Measurements from ENCODE around the gene MAP6D1.

Gene MAP6D1

GRCh38 chr3:183812761-183813445 is 12.5 kb downstream of the MAP6D1 start:
- DNase-seq (ENCODE audit: extremely low read depth, low read depth): no peak
- H3K4me3 ChIP-seq (replicated peaks; ENCODE audit: low read depth, low read length): no peak overlapping the region
- no peak for TF ChIP-seq CTCF (IDR thresholded peaks at IDR 0.05; ENCODE audit: low read depth, low read length, missing control alignments)

GRCh38 chr3:183811638-183812037 is 13.7 kb downstream of the MAP6D1 start:
- no peak overlapping the region for H3K4me3 ChIP-seq (replicated peaks; ENCODE audit: low read depth, low read length)
- DNase-seq (ENCODE audit: extremely low read depth, low read depth): no peak
- TF ChIP-seq CTCF (IDR thresholded peaks at IDR 0.05; ENCODE audit: low read depth, low read length, missing control alignments): no peak

GRCh38 chr3:183810643-183811594 is 14.5 kb downstream of the MAP6D1 start:
- DNase-seq (ENCODE audit: extremely low read depth, low read depth): no peak
- no peak overlapping the region for H3K4me3 ChIP-seq (replicated peaks; ENCODE audit: low read depth, low read length)
- TF ChIP-seq CTCF (IDR thresholded peaks at IDR 0.05; ENCODE audit: low read depth, low read length, missing control alignments): no peak

- TF ChIP-seq CTCF (IDR thresholded peaks at IDR 0.05; ENCODE audit: low read depth, low read length, missing control alignments): no peak
- no peak for DNase-seq (ENCODE audit: extremely low read depth, low read depth)
- no peak overlapping the region for H3K4me3 ChIP-seq (replicated peaks; ENCODE audit: low read depth, low read length)
Observed at GRCh38 chr3:183809270-183809669, 16.1 kb downstream of the MAP6D1 start.

- TF ChIP-seq CTCF (IDR thresholded peaks at IDR 0.05; ENCODE audit: low read depth, low read length, missing control alignments): no peak
- no peak for DNase-seq (ENCODE audit: extremely low read depth, low read depth)
- no peak overlapping the region for H3K4me3 ChIP-seq (replicated peaks; ENCODE audit: low read depth, low read length)
Observed at GRCh38 chr3:183808355-183808754, 17.0 kb downstream of the MAP6D1 start.

- DNase-seq (ENCODE audit: extremely low read depth, low read depth): no peak
- no peak overlapping the region for H3K4me3 ChIP-seq (replicated peaks; ENCODE audit: low read depth, low read length)
- no peak for TF ChIP-seq CTCF (IDR thresholded peaks at IDR 0.05; ENCODE audit: low read depth, low read length, missing control alignments)
Observed at GRCh38 chr3:183807881-183808280, 17.5 kb downstream of the MAP6D1 start.

Measured in HFF-Myc (cell line).